Lower lobe of right lung (tissue), 2 donors: ENCODE measurements around the gene DEPDC4. TPM values are rescaled to one million over a fixed set of nuclear protein-coding genes. Genes with fewer than 3 reads are reported as not detected.
A peak's percentile ranks its signal among the peaks of the same experiment; 100 is the strongest.
"Not testable (repeated sequence)": the region's sequence is repeated elsewhere in the genome, so short reads cannot be mapped to it uniquely, and the experiment has no call there.

ENCODE experiments used
- ATAC-seq, 2 donors: fragments of 200-7000 bp; cut with Tn5 transposase; one replicate each; pipeline ENCODE4 v1.9.1; 2020 to 2022; ENCODE audit warnings: mild to moderate bottlenecking in 2 of 2, moderate library complexity in 2 of 2
- DNase-seq: peaks from one replicate; pipeline ENCODE4 v3.0.0-alpha.2; 2020
- H3K27ac ChIP-seq: fragments of 200-600 bp; one replicate; pipeline ENCODE4 v1.8.0; 2022
- H3K27me3 ChIP-seq: fragments of 200-600 bp; one replicate; pipeline ENCODE4 v1.8.0; 2022; ENCODE audit warnings: low read depth
- H3K36me3 ChIP-seq: fragments of 200-600 bp; one replicate; pipeline ENCODE4 v1.8.0; 2022; ENCODE audit warnings: mild to moderate bottlenecking
- H3K4me1 ChIP-seq: fragments of 200-600 bp; one replicate; pipeline ENCODE4 v1.8.0; 2022
- H3K4me3 ChIP-seq: fragments of 200-600 bp; one replicate; pipeline ENCODE4 v1.8.0; 2022; ENCODE audit warnings: mild to moderate bottlenecking
- H3K9me3 ChIP-seq: fragments of 200-600 bp; one replicate; pipeline ENCODE4 v1.8.0; 2022
- CTCF ChIP-seq: fragments of 200-600 bp; IDR thresholded peaks from one replicate; pipeline ENCODE4 v1.8.0; 2022; ENCODE audit warnings: antibody characterized with exemption, mild to moderate bottlenecking
- intact Hi-C: fragments of 100-400 bp; cut with DNase I; formaldehyde crosslinking; loops from one replicate; pipeline ENCODE4 v1.11.0; 2022
- total RNA-seq: library from RNA; stranded (reverse); fragmentation: NEBNext Ultra II Directional; extraction: Animal tissue kit (Norgen Biotek cat#: 25700); gene quantifications from one replicate; pipeline ENCODE4 v1.2.1, GENCODE V29; 2021
- donor health status: DM: no; HTN: yes; CAD: no; lungs with severe emphysema.

The DEPDC4 gene
- total RNA-seq, 1 donor from 2014 or later: 2.0 TPM

GRCh38 chr12:100229876-100230275, 37.0 kb downstream of the DEPDC4 start:
- Histone ChIP-seq H3K4me3 (no peak overlapping the region), H3K27ac (no peak overlapping the region), H3K27me3 (no peaks in the 10 kb centered on the region), H3K36me3 (peaks cover 10% of the 10 kb centered on the region), H3K4me1 (no peaks in the 10 kb centered on the region), H3K9me3 (no peaks in the 10 kb centered on the region)
- peak; percentile 56 to 58 for ATAC-seq
- no peak for TF ChIP-seq CTCF
- no peak for DNase-seq
- intact Hi-C loops: no loop called here

DNA sequence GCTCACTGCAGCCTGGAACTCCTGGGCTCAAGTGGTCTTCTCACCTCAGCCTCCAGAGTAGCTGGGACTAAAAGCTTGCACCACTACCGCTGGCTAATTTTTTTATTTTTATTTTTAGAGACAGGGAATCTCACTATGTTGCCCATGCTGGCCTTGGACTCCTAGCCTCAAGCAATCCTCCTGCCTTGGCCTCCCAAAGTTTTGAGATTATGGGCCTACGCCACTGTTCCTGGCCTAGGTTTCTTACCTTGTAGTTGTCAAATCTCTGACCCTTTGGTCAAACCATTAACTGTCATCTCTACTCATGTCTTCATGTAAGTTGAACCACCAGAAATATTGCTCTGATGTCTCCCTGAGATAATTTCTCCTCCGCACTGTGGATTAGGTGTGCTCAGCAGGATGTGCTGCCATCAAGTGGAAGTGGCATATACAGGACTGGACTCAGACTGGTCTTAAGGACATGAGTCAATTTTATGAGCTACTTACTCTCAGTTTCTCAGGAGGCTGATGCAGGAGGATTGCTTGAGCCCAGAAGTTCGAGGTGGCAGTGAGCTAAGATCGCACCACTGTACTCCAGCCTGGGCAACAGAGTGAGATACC, 37.7 kb downstream of the DEPDC4 start:
- ATAC-seq (peak; percentile 46 to 48), DNase-seq (no peak)
- H3K4me1 ChIP-seq: no peaks in the 10 kb centered on the region
- intact Hi-C loops: no loop called here
- H3K27me3 ChIP-seq: no peaks in the 10 kb centered on the region
- H3K36me3 ChIP-seq: peaks cover 17% of the 10 kb centered on the region
- H3K9me3 ChIP-seq: no peaks in the 10 kb centered on the region
- no peak overlapping the region for H3K27ac ChIP-seq
- TF ChIP-seq CTCF: no peak
- H3K4me3 ChIP-seq: no peak overlapping the region

DNA sequence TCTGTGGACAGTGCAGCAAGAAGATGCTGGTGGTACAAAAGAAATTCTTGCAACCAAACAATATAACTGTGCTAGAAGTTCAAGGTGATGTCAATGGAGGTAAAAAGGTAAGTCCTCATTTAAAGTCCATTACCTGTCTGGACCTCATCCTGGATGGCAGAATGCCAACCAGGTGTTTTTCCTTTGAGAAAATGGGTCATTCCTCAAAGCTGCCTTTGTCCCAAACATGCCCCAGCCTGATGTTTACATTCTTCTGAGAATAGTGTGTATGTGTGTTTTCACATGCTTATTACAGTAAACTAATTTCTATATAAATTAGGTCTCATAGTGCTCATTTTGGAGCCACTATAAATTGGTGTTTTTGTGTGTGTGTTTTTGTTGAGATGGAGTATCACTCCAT, 41.4 kb downstream of the DEPDC4 start:
- intact Hi-C loops: no loop called here
- no peak for ATAC-seq
- no peak for TF ChIP-seq CTCF

GRCh38 chr12:100222173-100222572, 44.7 kb downstream of the DEPDC4 start:
- H3K9me3 ChIP-seq, H3K27ac ChIP-seq, H3K4me3 ChIP-seq, DNase-seq, H3K4me1 ChIP-seq, H3K27me3 ChIP-seq, ATAC-seq, intact Hi-C loops: not testable (repeated sequence)
- peaks cover 85% of the 10 kb centered on the region for H3K36me3 ChIP-seq

More for the DNA sequence above, 41.4 kb downstream of the DEPDC4 start:
- DNase-seq: no peak
- no peak overlapping the region for H3K27ac ChIP-seq
- no peaks in the 10 kb centered on the region for H3K4me1 ChIP-seq
- H3K9me3 ChIP-seq: no peaks in the 10 kb centered on the region
- H3K27me3 ChIP-seq: no peaks in the 10 kb centered on the region
- peaks cover 54% of the 10 kb centered on the region for H3K36me3 ChIP-seq
- H3K4me3 ChIP-seq: no peak overlapping the region

- intact Hi-C loops: no loop called here
- H3K27me3 ChIP-seq: no peaks in the 10 kb centered on the region
- TF ChIP-seq CTCF: no peak
- H3K27ac ChIP-seq: no peak overlapping the region
- no peak for DNase-seq
- H3K4me1 ChIP-seq: no peaks in the 10 kb centered on the region
- peaks cover 85% of the 10 kb centered on the region for H3K36me3 ChIP-seq
- no peak overlapping the region for H3K4me3 ChIP-seq
- no peaks in the 10 kb centered on the region for H3K9me3 ChIP-seq
- no peak for ATAC-seq
Observed at GRCh38 chr12:100221523-100221922, 45.4 kb downstream of the DEPDC4 start.

DNA sequence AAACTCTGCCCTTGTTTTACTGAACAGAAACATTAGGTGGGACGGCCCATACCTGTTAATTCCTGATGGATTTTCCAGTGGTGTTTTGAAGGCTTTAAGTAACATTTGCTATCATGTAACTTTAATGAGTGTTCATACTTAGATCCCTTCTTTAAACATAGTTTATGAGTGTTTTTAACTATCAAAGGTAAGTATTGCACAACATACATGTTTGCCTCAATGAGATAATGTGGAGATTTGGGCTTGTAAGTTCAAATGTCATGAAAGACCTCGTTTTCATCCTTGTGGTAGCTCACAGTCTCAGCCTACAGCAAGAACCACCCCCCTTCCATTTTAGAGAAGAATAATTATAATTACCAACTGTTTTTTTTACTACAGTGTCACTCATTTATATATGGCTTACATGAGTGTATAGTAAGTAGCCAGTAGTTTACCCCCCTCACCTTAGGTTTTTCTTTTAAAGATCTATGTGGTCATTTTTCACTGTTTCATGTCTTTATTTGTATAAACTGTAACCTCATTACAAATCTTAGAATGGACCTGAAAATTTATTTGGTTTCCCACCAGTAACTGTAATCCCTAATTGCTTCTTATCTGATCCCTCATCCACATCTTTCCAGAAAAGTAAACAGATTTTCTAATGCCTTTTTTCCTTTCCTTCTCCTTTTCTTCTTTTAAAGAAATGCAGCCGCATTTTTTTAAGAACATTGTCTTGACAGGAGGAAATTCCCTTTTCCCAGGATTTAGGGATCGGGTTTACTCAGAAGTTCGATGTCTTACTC, 47.4 kb downstream of the DEPDC4 start:
- intact Hi-C loops: no loop called here
- H3K4me1 ChIP-seq: no peaks in the 10 kb centered on the region
- H3K9me3 ChIP-seq: no peaks in the 10 kb centered on the region
- DNase-seq (no peak), ATAC-seq (no peak)
- H3K27ac ChIP-seq: no peak overlapping the region
- H3K4me3 ChIP-seq: no peak overlapping the region
- H3K27me3 ChIP-seq: no peaks in the 10 kb centered on the region
- peaks cover 79% of the 10 kb centered on the region for H3K36me3 ChIP-seq
- no peak for TF ChIP-seq CTCF
